Astrocyte of the cerebellum (primary cell): ENCODE data around the gene BCL3.
"Not testable (repeated sequence)": the region's sequence is repeated elsewhere in the genome, so short reads cannot be mapped to it uniquely, and the experiment has no call there.

ENCODE experiments used
- DNase-seq: peaks from one replicate; pipeline ENCODE4 v3.0.0-alpha.2; 2011; ENCODE audit warnings: low read depth
- H3K4me3 ChIP-seq: 2 replicates; pipeline ENCODE4 v1.5.1; 2011; ENCODE audit warnings: mild to moderate bottlenecking, low read depth, low read length, moderate library complexity
- CTCF ChIP-seq: IDR thresholded peaks from 2 replicates; pipeline ENCODE4 v1.5.1; 2012; ENCODE audit warnings: low read length, low read depth, moderate library complexity, mild to moderate bottlenecking; ENCODE audit errors: missing control alignments
- in situ Hi-C: cut with HindIII; loops from 2 replicates; pipeline ENCODE4 v1.10.0; 2017; ENCODE audit warnings: low sequenced_read_pairs

Gene BCL3

GRCh38 chr19:44712864-44713515, 35.5 kb upstream of the BCL3 start:
- H3K4me3 ChIP-seq: no peak overlapping the region
- TF ChIP-seq CTCF: no peak
- no peak for DNase-seq
- in situ Hi-C loops: loop anchor here (25.0 kb wide), 1 partner anchor 124 kb away; the partner anchor contains the start of gene NECTIN2

GRCh38 chr19:44714597-44715169, 33.8 kb upstream of the BCL3 start:
- H3K4me3 ChIP-seq: no peak overlapping the region
- no peak for DNase-seq
- in situ Hi-C loops: loop anchor here (25.0 kb wide), 1 partner anchor 123 kb away; the partner anchor contains the start of gene NECTIN2
- no peak for TF ChIP-seq CTCF

GRCh38 chr19:44717603-44718002, 30.9 kb upstream of the BCL3 start:
- TF ChIP-seq CTCF: no peak
- in situ Hi-C loops: loop anchor here (25.0 kb wide), 1 partner anchor 120 kb away; the partner anchor contains the start of gene NECTIN2
- no peak overlapping the region for H3K4me3 ChIP-seq
- DNase-seq: no peak

GRCh38 chr19:44718441-44719261, 29.9 kb upstream of the BCL3 start:
- in situ Hi-C loops: loop anchor here (25.0 kb wide), 1 partner anchor 119 kb away; the partner anchor contains the start of gene NECTIN2
- no peak overlapping the region for H3K4me3 ChIP-seq
- no peak for TF ChIP-seq CTCF
- no peak for DNase-seq

GRCh38 chr19:44719262-44719701, 29.2 kb upstream of the BCL3 start:
- TF ChIP-seq CTCF: no peak
- no peak for DNase-seq
- H3K4me3 ChIP-seq: no peak overlapping the region
- in situ Hi-C loops: loop anchor here (25.0 kb wide), 1 partner anchor 118 kb away; the partner anchor contains the start of gene NECTIN2

GRCh38 chr19:44720396-44720795, 28.1 kb upstream of the BCL3 start:
- in situ Hi-C loops: loop anchor here (25.0 kb wide), 1 partner anchor 117 kb away; the partner anchor contains the start of gene NECTIN2

GRCh38 chr19:44720945-44721344, 27.6 kb upstream of the BCL3 start:
- TF ChIP-seq CTCF: no peak
- in situ Hi-C loops: loop anchor here (25.0 kb wide), 1 partner anchor 116 kb away; the partner anchor contains the start of gene NECTIN2
- no peak overlapping the region for H3K4me3 ChIP-seq
- DNase-seq: no peak

More at GRCh38 chr19:44720396-44720795, 28.1 kb upstream of the BCL3 start:
- not testable (repeated sequence) for H3K4me3 ChIP-seq, DNase-seq

- not testable (repeated sequence) for H3K4me3 ChIP-seq, DNase-seq
Observed at GRCh38 chr19:44721369-44721768, 27.1 kb upstream of the BCL3 start.

More at GRCh38 chr19:44721369-44721768, 27.1 kb upstream of the BCL3 start:
- in situ Hi-C loops: loop anchor here (25.0 kb wide), 1 partner anchor 116 kb away; the partner anchor contains the start of gene NECTIN2
